ENCODE results near the gene TMIGD2. TPM values are rescaled to one million over a fixed set of nuclear protein-coding genes. Genes with fewer than 3 reads are reported as not detected.

TMIGD2 gene
- total and polyA plus RNA-seq, 4 donors = 0.16 to 0.94 (median 0.48) TPM

DNA sequence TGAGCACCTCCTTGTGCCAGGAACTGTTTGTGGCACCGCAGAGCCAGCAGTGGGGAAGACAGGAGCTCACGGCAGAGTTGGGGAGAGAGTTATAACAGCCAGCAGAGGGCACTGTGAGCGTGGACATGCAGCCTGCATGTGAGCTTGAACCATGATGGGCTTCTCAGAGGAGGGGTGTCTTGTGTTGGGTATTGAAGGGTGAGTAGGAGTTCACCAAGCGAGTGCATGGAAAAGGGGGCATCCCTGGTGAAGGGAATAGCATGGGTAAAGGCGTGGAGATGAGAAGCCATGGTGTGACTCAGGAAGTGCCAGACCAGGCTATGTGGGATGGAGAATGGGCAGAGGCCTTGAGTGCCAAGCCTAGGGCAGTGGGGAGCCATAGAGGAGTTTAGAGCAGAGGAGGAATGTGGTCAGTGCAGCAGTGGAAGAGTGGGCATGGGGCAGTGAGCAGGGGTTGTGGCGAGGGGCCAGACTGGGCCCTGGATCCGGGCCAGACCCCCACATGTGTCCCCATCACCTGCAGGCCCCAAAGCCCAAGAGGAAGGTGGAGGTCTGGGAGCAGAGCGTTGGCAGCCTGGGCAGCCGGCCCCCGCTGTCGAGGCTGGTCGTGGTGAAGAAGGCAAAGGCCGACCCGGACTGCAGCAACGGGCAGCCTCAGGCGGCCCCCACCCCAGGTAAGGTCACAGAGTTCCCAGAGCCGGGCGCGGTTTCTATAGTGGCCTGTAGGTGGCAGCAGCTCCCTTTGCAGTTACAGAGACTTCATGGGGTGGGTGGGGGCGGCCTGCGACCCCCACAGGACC, 34.9 kb downstream of the TMIGD2 start:
- WGBS = 26% methylated on average over 21 of the region's 21 CpGs
- H3K4me3 ChIP-seq (ENCODE audit: low read depth in 1 of 3, low read length in 3 of 3) = no peak overlapping the region
- H3K27me3 ChIP-seq (ENCODE audit: control insufficient read depth in 4 of 4, insufficient read depth in 4 of 4, low read length in 3 of 4) = no peaks in the 10 kb centered on the region
- peak; percentile 77 for DNase-seq (ENCODE audit: low spot score)
- H3K9me3 ChIP-seq (ENCODE audit: control insufficient read depth in 4 of 4, low read length in 3 of 4) = no peaks in the 10 kb centered on the region
- no peak overlapping the region for H3K9ac ChIP-seq (ENCODE audit: low read depth in 1 of 2, low read length in 2 of 2)
- peaks cover 4 to 24% (median 15%) of the 10 kb centered on the region in 4 donors for H3K4me1 ChIP-seq (ENCODE audit: control insufficient read depth in 4 of 4, insufficient read depth in 4 of 4, low read length in 3 of 4)
- peaks cover 0 to 14% (median 10%) of the 10 kb centered on the region in 4 donors for H3K36me3 ChIP-seq (ENCODE audit: control insufficient read depth in 4 of 4, insufficient read depth in 3 of 4, low read depth in 1 of 4, low read length in 3 of 4)
- peak overlapping the region; percentile 72 to 95 for H3K27ac ChIP-seq (ENCODE audit: low read depth in 1 of 2, low read length in 2 of 2)
- TF ChIP-seq, protein P1, sequence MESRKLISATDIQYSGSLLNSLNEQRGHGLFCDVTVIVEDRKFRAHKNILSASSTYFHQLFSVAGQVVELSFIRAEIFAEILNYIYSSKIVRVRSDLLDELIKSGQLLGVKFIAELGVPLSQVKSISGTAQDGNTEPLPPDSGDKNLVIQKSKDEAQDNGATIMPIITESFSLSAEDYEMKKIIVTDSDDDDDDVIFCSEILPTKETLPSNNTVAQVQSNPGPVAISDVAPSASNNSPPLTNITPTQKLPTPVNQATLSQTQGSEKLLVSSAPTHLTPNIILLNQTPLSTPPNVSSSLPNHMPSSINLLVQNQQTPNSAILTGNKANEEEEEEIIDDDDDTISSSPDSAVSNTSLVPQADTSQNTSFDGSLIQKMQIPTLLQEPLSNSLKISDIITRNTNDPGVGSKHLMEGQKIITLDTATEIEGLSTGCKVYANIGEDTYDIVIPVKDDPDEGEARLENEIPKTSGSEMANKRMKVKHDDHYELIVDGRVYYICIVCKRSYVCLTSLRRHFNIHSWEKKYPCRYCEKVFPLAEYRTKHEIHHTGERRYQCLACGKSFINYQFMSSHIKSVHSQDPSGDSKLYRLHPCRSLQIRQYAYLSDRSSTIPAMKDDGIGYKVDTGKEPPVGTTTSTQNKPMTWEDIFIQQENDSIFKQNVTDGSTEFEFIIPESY (IDR thresholded peaks at IDR 0.05) = no peak
- TF ChIP-seq, protein P2, sequence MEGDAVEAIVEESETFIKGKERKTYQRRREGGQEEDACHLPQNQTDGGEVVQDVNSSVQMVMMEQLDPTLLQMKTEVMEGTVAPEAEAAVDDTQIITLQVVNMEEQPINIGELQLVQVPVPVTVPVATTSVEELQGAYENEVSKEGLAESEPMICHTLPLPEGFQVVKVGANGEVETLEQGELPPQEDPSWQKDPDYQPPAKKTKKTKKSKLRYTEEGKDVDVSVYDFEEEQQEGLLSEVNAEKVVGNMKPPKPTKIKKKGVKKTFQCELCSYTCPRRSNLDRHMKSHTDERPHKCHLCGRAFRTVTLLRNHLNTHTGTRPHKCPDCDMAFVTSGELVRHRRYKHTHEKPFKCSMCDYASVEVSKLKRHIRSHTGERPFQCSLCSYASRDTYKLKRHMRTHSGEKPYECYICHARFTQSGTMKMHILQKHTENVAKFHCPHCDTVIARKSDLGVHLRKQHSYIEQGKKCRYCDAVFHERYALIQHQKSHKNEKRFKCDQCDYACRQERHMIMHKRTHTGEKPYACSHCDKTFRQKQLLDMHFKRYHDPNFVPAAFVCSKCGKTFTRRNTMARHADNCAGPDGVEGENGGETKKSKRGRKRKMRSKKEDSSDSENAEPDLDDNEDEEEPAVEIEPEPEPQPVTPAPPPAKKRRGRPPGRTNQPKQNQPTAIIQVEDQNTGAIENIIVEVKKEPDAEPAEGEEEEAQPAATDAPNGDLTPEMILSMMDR (IDR thresholded peaks at IDR 0.05; ENCODE audit: low read depth, low read length, missing input control) = peak; percentile 79
- no peak for TF ChIP-seq FOXA1 (IDR thresholded peaks at IDR 0.05)
- TF ChIP-seq RAD21 (IDR thresholded peaks at IDR 0.05) = peak; percentile 77 to 84
- no peak for TF ChIP-seq JUND (IDR thresholded peaks at IDR 0.05)
- no peak for TF ChIP-seq NR2F2 (IDR thresholded peaks at IDR 0.05)
- TF ChIP-seq, protein P3, sequence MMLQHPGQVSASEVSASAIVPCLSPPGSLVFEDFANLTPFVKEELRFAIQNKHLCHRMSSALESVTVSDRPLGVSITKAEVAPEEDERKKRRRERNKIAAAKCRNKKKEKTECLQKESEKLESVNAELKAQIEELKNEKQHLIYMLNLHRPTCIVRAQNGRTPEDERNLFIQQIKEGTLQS (IDR thresholded peaks at IDR 0.05) = no peak

DNA sequence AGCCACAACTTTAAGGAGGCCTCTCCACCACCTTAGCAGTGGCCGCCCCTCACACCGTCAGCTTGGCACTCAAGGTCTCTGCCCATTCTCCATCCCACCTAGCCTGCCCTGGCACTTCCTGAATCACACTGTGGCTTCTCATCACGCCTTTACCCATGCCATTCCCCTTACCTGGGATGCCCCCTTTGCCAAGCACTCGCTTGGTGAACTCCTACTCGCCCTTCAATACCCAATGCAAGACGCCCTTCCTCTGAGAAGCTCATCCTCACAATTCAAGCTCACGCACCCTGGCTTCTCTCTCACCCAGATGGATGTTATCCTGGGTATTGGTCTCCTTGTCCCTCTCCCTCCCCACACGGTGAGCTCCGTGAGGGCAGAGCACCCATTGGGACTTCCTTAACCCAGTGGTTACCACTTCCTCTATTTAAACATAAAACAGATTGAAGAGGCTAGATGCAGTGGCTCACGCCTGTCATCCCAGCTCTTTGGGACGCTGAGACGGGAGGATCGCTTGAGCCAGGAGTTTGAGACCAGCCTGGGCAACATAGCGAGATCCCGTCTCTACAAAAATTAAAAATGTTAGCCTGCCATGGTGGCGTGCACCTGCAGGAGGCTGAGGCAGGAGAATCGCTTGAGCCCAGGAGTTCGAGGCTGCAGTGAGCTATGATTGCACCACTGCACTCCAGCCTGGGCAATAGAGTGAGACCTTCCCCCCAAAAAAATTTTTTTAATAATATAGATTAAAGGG, 35.8 kb downstream of the TMIGD2 start:
- 88% methylated on average over 18 of the region's 18 CpGs for WGBS
- peaks cover 1 to 14% (median 10%) of the 10 kb centered on the region in 4 donors for H3K36me3 ChIP-seq (ENCODE audit: control insufficient read depth in 4 of 4, insufficient read depth in 3 of 4, low read depth in 1 of 4, low read length in 3 of 4)

More for the DNA sequence above, 35.8 kb downstream of the TMIGD2 start:
- Histone ChIP-seq H3K27ac (ENCODE audit: low read depth in 1 of 2, low read length in 2 of 2) (no peak overlapping the region), H3K9ac (ENCODE audit: low read depth in 1 of 2, low read length in 2 of 2) (no peak overlapping the region), H3K27me3 (ENCODE audit: control insufficient read depth in 4 of 4, insufficient read depth in 4 of 4, low read length in 3 of 4) (no peaks in the 10 kb centered on the region), H3K4me3 (ENCODE audit: low read depth in 1 of 3, low read length in 3 of 3) (no peak overlapping the region), H3K4me1 (ENCODE audit: control insufficient read depth in 4 of 4, insufficient read depth in 4 of 4, low read length in 3 of 4) (peaks cover 4 to 24% (median 15%) of the 10 kb centered on the region in 4 donors), H3K9me3 (ENCODE audit: control insufficient read depth in 4 of 4, low read length in 3 of 4) (no peaks in the 10 kb centered on the region)
- no peak for TF ChIP-seq TAF1 (conservative IDR thresholded peaks at IDR 0.05)
- TF ChIP-seq RAD21 (IDR thresholded peaks at IDR 0.05) = no peak
- no peak for TF ChIP-seq YY1 (IDR thresholded peaks at IDR 0.05)
- TF ChIP-seq, protein P4, sequence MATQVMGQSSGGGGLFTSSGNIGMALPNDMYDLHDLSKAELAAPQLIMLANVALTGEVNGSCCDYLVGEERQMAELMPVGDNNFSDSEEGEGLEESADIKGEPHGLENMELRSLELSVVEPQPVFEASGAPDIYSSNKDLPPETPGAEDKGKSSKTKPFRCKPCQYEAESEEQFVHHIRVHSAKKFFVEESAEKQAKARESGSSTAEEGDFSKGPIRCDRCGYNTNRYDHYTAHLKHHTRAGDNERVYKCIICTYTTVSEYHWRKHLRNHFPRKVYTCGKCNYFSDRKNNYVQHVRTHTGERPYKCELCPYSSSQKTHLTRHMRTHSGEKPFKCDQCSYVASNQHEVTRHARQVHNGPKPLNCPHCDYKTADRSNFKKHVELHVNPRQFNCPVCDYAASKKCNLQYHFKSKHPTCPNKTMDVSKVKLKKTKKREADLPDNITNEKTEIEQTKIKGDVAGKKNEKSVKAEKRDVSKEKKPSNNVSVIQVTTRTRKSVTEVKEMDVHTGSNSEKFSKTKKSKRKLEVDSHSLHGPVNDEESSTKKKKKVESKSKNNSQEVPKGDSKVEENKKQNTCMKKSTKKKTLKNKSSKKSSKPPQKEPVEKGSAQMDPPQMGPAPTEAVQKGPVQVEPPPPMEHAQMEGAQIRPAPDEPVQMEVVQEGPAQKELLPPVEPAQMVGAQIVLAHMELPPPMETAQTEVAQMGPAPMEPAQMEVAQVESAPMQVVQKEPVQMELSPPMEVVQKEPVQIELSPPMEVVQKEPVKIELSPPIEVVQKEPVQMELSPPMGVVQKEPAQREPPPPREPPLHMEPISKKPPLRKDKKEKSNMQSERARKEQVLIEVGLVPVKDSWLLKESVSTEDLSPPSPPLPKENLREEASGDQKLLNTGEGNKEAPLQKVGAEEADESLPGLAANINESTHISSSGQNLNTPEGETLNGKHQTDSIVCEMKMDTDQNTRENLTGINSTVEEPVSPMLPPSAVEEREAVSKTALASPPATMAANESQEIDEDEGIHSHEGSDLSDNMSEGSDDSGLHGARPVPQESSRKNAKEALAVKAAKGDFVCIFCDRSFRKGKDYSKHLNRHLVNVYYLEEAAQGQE (IDR thresholded peaks at IDR 0.05) = no peak
- TF ChIP-seq SP1 (IDR thresholded peaks at IDR 0.05) = no peak
- TF ChIP-seq JUND (IDR thresholded peaks at IDR 0.05) = no peak
- no peak for TF ChIP-seq HNF4G (IDR thresholded peaks at IDR 0.05)
- TF ChIP-seq FOXA1 (IDR thresholded peaks at IDR 0.05) = no peak
- TF ChIP-seq, protein P1 (IDR thresholded peaks at IDR 0.05) = no peak
- TF ChIP-seq FOXA2 (IDR thresholded peaks at IDR 0.05) = no peak
- no peak for TF ChIP-seq HNF4A (conservative IDR thresholded peaks at IDR 0.05)
- TF ChIP-seq NR2F2 (IDR thresholded peaks at IDR 0.05) = no peak
- DNase-seq (ENCODE audit: low spot score) = no peak
